Measurements from ENCODE around the gene GLT6D1.

- TF ChIP-seq CTCF (IDR thresholded peaks at IDR 0.05; ENCODE audit: low read depth, low read length, poor library complexity, severe bottlenecking) (peak; percentile 19), EZH2phosphoT487 (IDR thresholded peaks at IDR 0.05; ENCODE audit: borderline replicate concordance, low read length) (no peak)
Observed at GRCh38 chr9:135671591-135672041, 32.3 kb upstream of the GLT6D1 start.

Data from DOHH2 (cell line).